GF-D8 (cell line): ENCODE results near the gene LRP10.
"Not testable (repeated sequence)": the region's sequence is repeated elsewhere in the genome, so short reads cannot be mapped to it uniquely, and the experiment has no call there.

Experiments
- DNase-seq: peaks from one replicate; lab custom pipeline; 2025; lab: John Stamatoyannopoulos, UW

LRP10 gene

GRCh38 chr14:22871224-22872032 lies at the start of gene LRP10:
Gene LRP10, plus strand, starts transcription at chr14:22871740. Its CDS starts 564 bp downstream, at chr14:22872304.
- peak; percentile 76 for DNase-seq

GRCh38 chr14:22822016-22822570 lies 49.4 kb upstream of the LRP10 start:
- no peak for DNase-seq

GRCh38 chr14:22822571-22823098 lies 48.9 kb upstream of the LRP10 start:
- DNase-seq = peak; percentile 34

- peak; percentile 58 for DNase-seq
Observed at GRCh38 chr14:22824711-22825359, 46.7 kb upstream of the LRP10 start.

- DNase-seq = not testable (repeated sequence)
Observed at GRCh38 chr14:22829076-22829660, 42.4 kb upstream of the LRP10 start.

GRCh38 chr14:22829661-22830442 lies 41.7 kb upstream of the LRP10 start, which contains the start of gene MRPL52:
Gene MRPL52, plus strand, starts transcription at chr14:22829887. Its CDS starts 26 bp downstream, at chr14:22829913.
- peak; percentile 74 for DNase-seq

- DNase-seq = no peak
Observed at GRCh38 chr14:22830443-22831010, 41.0 kb upstream of the LRP10 start.

GRCh38 chr14:22835505-22835904 lies 36.0 kb upstream of the LRP10 start:
- no peak for DNase-seq

- DNase-seq = no peak
Observed at GRCh38 chr14:22836301-22837113, 35.0 kb upstream of the LRP10 start, which contains the start of gene MMP14. Gene MMP14, plus strand, starts transcription at chr14:22836585. Its CDS starts 233 bp downstream, at chr14:22836818.

GRCh38 chr14:22837114-22837749 lies 34.3 kb upstream of the LRP10 start:
- no peak for DNase-seq

GRCh38 chr14:22837750-22838538 lies 33.6 kb upstream of the LRP10 start:
- DNase-seq = no peak

- peak; percentile 8 for DNase-seq
Observed at GRCh38 chr14:22838631-22839041, 32.9 kb upstream of the LRP10 start.

- no peak for DNase-seq
Observed at GRCh38 chr14:22839159-22839779, 32.3 kb upstream of the LRP10 start.

- DNase-seq = no peak
Observed at GRCh38 chr14:22841311-22841710, 30.2 kb upstream of the LRP10 start.

- DNase-seq = no peak
Observed at GRCh38 chr14:22841769-22842168, 29.8 kb upstream of the LRP10 start.

- DNase-seq = no peak
Observed at GRCh38 chr14:22842211-22843122, 29.1 kb upstream of the LRP10 start.
